NT2/D1 (cell line): ENCODE measurements around the gene LRRC27.
A peak's percentile ranks its signal among the peaks of the same experiment; 100 is the strongest.

Experiments used
- DNase-seq: peaks from one replicate; pipeline ENCODE4 v3.0.0-alpha.2; 2011; ENCODE audit warnings: low read depth, low spot score
- H3K27me3 ChIP-seq: 2 replicates; pipeline ENCODE4 v1.6.0; 2011; ENCODE audit warnings: mild to moderate bottlenecking; ENCODE audit not compliant: insufficient read length, insufficient read depth
- H3K36me3 ChIP-seq: 2 replicates; pipeline ENCODE4 v1.6.1; 2011; ENCODE audit warnings: mild to moderate bottlenecking, low read length, mixed read lengths; ENCODE audit not compliant: insufficient read depth, insufficient read length
- H3K4me1 ChIP-seq: 2 replicates; pipeline ENCODE4 v1.5.1; 2011; ENCODE audit not compliant: insufficient read depth, insufficient read length
- H3K4me3 ChIP-seq: 2 replicates; pipeline ENCODE4 v1.5.1; 2011; ENCODE audit warnings: low read depth; ENCODE audit not compliant: insufficient read length
- H3K9ac ChIP-seq: 2 replicates; pipeline ENCODE4 v1.6.0; 2011; ENCODE audit warnings: low read depth; ENCODE audit not compliant: insufficient read length
- H3K9me3 ChIP-seq: 2 replicates; pipeline ENCODE4 v1.5.1; 2011; ENCODE audit warnings: mild to moderate bottlenecking, low read length; ENCODE audit not compliant: insufficient read depth
- SUZ12 ChIP-seq: IDR thresholded peaks from 2 replicates; pipeline ENCODE4 v1.6.1; 2011; ENCODE audit not compliant: insufficient read length, insufficient read depth; ENCODE audit errors: extremely low read depth
- YY1 ChIP-seq: IDR thresholded peaks from 2 replicates; pipeline ENCODE4 v1.6.1; 2011; ENCODE audit not compliant: insufficient read length, insufficient read depth
- ZNF274 ChIP-seq: IDR thresholded peaks from 2 replicates; pipeline ENCODE4 v1.6.1; 2011; ENCODE audit warnings: mild to moderate bottlenecking, low read depth, low read length

The LRRC27 gene

DNA sequence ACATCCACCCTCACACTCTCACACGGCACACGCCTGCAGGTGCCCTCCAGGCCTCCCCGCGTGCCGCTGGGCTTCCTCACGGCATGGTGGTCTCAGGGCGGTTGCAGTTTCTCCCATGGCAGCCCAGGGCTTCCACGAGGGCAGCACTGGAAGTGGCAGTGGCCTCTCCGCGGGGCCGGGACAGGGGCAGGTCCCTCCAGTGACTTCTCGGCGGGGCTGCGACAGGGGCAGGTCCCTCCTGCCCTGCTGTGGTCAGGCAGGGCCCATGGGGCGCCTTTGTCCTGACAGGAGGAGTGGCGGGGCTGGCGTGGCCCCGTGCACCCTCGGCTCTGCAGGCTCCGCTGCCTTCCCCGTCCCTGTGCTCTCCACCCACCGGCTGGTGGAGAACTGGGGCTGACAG is 84.0 kb downstream of the LRRC27 start:
- no peak overlapping the region for H3K9ac ChIP-seq
- H3K9me3 ChIP-seq, result no peaks in the 10 kb centered on the region
- DNase-seq, result no peak
- H3K4me1 ChIP-seq, result peaks cover 24% of the 10 kb centered on the region
- H3K36me3 ChIP-seq, result no peaks in the 10 kb centered on the region
- H3K27me3 ChIP-seq, result no peaks in the 10 kb centered on the region
- no peak overlapping the region for H3K4me3 ChIP-seq
- TF ChIP-seq YY1 (no peak), SUZ12 (no peak), ZNF274 (no peak)

DNA sequence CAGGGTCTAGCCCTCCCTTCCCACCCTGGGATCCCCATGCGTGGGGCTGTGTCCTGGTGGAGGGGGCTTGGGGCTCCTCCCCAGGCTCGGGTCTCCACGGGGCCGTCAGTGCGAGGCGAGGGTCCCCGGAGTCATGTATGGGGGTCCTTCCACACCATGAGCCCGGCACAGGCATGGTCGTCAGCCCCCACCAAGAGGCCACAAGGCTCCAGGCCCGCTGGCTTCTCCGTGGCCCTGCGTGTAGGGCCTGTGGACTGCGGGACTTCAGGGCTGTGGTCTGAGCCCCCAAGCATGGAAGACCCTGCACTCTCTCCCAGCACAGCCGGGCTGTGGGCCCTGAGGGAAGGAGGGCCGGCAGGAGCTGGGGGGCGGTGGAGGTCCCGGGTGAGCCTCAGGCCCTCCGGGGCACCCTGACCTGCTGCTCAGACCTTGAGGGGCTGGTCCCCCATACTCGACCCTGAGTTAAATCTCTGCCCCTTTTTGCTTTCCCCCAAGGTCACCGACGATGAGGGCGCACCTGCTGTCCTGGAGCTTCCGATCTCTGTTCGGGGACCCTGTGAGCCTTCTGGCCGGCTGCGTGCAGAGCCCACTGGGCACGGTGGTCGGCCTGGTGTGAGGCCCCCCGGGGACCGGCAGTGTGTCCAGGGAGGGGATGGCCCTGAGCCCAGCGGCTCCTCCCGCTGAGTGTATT is 84.7 kb downstream of the LRRC27 start:
- no peaks in the 10 kb centered on the region for H3K27me3 ChIP-seq
- H3K4me3 ChIP-seq, result no peak overlapping the region
- H3K9me3 ChIP-seq, result no peaks in the 10 kb centered on the region
- H3K9ac ChIP-seq, result peak overlapping the region; percentile 32
- no peaks in the 10 kb centered on the region for H3K36me3 ChIP-seq
- TF ChIP-seq ZNF274 (no peak), SUZ12 (no peak), YY1 (no peak)
- H3K4me1 ChIP-seq, result peaks cover 25% of the 10 kb centered on the region
- no peak for DNase-seq

DNA sequence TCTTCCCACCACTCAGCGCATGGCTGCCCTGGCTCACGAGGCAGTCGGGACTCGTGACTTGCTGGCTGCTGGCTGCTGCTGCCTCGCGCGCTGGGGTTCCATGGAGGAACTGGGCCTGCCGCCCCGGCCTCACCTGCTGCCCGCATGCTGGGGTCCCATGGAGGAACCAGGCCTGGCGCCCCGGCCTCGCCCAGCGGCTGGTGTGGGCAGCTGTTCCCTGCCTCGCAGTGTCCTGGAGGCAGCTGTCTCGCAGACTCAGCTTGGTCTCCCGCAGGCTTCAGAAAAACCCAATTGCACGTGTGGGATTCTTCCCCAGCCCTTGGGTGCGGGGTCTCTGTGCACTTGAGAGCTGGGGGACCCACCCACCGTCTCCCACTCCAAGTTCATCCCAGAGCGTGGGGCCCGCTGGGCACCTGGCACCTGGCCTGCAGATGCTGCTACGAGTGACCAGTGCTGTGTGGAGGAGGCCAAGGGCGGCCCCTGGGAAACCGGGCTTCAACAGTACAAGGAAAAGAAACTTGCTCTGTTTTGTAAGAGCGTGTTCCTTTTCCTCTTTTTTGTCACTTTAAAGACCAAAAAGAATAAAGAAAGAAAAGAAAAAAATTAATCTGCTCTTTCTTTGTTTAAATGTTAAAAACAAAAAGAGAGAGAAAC is 85.4 kb downstream of the LRRC27 start:
- Histone ChIP-seq H3K4me1 (peaks cover 28% of the 10 kb centered on the region), H3K9ac (peak overlapping the region; percentile 21), H3K27me3 (no peaks in the 10 kb centered on the region), H3K36me3 (no peaks in the 10 kb centered on the region), H3K9me3 (no peaks in the 10 kb centered on the region), H3K4me3 (no peak overlapping the region)
- no peak for TF ChIP-seq SUZ12
- DNase-seq, result no peak

- no peak for DNase-seq
- Histone ChIP-seq H3K27me3 (no peaks in the 10 kb centered on the region), H3K4me3 (no peak overlapping the region), H3K4me1 (peaks cover 25% of the 10 kb centered on the region), H3K9me3 (no peaks in the 10 kb centered on the region), H3K36me3 (no peaks in the 10 kb centered on the region), H3K9ac (peak overlapping the region; percentile 17)
- TF ChIP-seq YY1, result no peak
- no peak for TF ChIP-seq SUZ12
- no peak for TF ChIP-seq ZNF274
These were observed 86.0 kb downstream of the LRRC27 start for GRCh38 chr10:132417957-132418441.

GRCh38 chr10:132418527-132419416 is 86.8 kb downstream of the LRRC27 start:
- TF ChIP-seq ZNF274 (no peak), YY1 (no peak), SUZ12 (no peak)
- Histone ChIP-seq H3K9me3 (no peaks in the 10 kb centered on the region), H3K27me3 (no peaks in the 10 kb centered on the region), H3K9ac (peak overlapping the region; percentile 61), H3K4me1 (peaks cover 25% of the 10 kb centered on the region), H3K4me3 (peak overlapping the region; percentile 18), H3K36me3 (no peaks in the 10 kb centered on the region)
- no peak for DNase-seq

DNA sequence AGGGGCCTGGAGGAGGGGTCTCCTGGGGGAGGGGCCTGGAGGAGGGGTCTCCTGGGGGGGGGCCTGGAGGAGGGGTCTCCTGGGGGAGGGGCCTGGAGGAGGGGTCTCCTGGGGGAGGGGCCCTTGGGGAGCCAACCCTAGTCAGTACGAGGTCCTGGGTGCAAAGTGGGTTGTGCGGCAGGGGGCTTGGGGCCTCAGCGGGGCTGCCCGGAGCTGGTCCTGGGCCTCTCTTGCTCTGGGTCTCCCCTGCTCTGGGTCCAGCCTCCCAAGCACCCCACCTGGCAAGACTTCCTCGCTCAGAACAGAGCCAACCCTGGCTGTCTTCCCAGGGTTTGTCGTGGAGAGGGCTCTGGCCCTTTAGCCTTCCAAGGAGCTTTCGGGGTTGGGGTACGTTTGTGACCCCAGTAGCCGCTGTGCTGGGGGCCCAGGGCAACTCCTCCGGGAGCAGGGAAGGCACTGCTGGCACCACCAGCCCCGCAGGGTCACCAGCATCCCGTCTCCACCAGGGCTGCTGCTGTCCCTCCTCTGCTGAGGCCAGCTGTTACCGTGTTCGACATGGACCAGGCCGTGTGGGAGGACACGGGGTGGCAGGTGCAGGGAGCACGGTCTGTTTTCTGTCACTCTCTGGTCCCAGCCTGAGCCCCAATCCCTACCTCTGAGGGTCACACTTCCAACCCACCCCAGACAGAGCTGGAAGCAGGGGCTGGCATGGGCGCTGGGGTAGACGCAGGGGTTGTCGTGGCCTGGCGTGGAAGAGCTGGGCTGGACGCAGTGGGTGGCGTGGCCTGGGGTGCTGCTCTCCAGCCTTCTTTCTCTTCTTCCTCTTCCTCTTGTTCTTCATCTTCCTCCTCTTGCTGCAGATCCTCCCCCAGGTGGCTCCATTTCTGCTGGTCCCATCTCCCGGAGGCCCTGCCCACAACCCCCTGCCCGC is 87.8 kb downstream of the LRRC27 start:
- peak overlapping the region; percentile 50 for H3K9ac ChIP-seq

More for the DNA sequence above, 87.8 kb downstream of the LRRC27 start:
- no peak for TF ChIP-seq SUZ12
- TF ChIP-seq ZNF274, result no peak
- no peak for TF ChIP-seq YY1
- H3K9me3 ChIP-seq, result no peaks in the 10 kb centered on the region
- H3K4me1 ChIP-seq, result peaks cover 23% of the 10 kb centered on the region
- DNase-seq, result no peak
- no peaks in the 10 kb centered on the region for H3K27me3 ChIP-seq
- H3K4me3 ChIP-seq, result no peak overlapping the region
- no peaks in the 10 kb centered on the region for H3K36me3 ChIP-seq
